Chondrocyte (in vitro differentiated cells): Measurements from ENCODE around the gene GGTLC3. TPM values are rescaled to one million over a fixed set of nuclear protein-coding genes. Genes with fewer than 3 reads are reported as not detected.
"Not testable (repeated sequence)": the region's sequence is repeated elsewhere in the genome, so short reads cannot be mapped to it uniquely, and the experiment has no call there.

Experiments used
- DNase-seq: peaks from one replicate; pipeline ENCODE4 v3.0.0; 2021; ENCODE audit warnings: mixed read lengths, low spot score
- H3K27ac Mint-ChIP-seq: one replicate; pipeline ENCODE4 v1.8.0; 2021; ENCODE audit warnings: mild to moderate bottlenecking, moderate library complexity, mixed read lengths; ENCODE audit not compliant: unreplicated experiment
- H3K27me3 Mint-ChIP-seq: 2 replicates; pipeline ENCODE4 v1.8.0; 2021; ENCODE audit warnings: low read depth, mixed read lengths
- H3K36me3 Mint-ChIP-seq: 2 replicates; pipeline ENCODE4 v1.8.0; 2021; ENCODE audit warnings: low read depth, mixed read lengths
- H3K4me1 Mint-ChIP-seq: 2 replicates; pipeline ENCODE4 v1.8.0; 2021; ENCODE audit warnings: low read depth, mild to moderate bottlenecking, mixed read lengths
- H3K4me3 Mint-ChIP-seq: one replicate; pipeline ENCODE4 v1.8.0; 2021; ENCODE audit warnings: mild to moderate bottlenecking, moderate library complexity, mixed read lengths; ENCODE audit not compliant: unreplicated experiment
- H3K9me3 Mint-ChIP-seq: 2 replicates; pipeline ENCODE4 v1.8.0; 2021; ENCODE audit warnings: low read depth, mixed read lengths
- long read RNA-seq: library from polyadenylated mRNA; stranded (forward); transcript quantifications from one replicate; pipeline ENCODE4 v2.0.0, GENCODE V29; 2021
- total RNA-seq: library from RNA; stranded (reverse); gene quantifications from 3 replicates; pipeline ENCODE4 v1.2.1, GENCODE V29; 2021

Gene GGTLC3
- total RNA-seq, result 0.42 TPM in 1 of 3 replicates, not detected in the others
- long read RNA-seq, result 0 reads

- not testable (repeated sequence) for H3K4me1 Mint-ChIP-seq, H3K36me3 Mint-ChIP-seq, H3K27me3 Mint-ChIP-seq, H3K4me3 Mint-ChIP-seq, DNase-seq, H3K27ac Mint-ChIP-seq, H3K9me3 Mint-ChIP-seq
Observed at GRCh38 chr22:18518061-18518460, at the start of gene GGTLC3. Gene GGTLC3 (minus strand): TSS chr22:18518161. CDS start chr22:18517897, 264 bp downstream.

DNA sequence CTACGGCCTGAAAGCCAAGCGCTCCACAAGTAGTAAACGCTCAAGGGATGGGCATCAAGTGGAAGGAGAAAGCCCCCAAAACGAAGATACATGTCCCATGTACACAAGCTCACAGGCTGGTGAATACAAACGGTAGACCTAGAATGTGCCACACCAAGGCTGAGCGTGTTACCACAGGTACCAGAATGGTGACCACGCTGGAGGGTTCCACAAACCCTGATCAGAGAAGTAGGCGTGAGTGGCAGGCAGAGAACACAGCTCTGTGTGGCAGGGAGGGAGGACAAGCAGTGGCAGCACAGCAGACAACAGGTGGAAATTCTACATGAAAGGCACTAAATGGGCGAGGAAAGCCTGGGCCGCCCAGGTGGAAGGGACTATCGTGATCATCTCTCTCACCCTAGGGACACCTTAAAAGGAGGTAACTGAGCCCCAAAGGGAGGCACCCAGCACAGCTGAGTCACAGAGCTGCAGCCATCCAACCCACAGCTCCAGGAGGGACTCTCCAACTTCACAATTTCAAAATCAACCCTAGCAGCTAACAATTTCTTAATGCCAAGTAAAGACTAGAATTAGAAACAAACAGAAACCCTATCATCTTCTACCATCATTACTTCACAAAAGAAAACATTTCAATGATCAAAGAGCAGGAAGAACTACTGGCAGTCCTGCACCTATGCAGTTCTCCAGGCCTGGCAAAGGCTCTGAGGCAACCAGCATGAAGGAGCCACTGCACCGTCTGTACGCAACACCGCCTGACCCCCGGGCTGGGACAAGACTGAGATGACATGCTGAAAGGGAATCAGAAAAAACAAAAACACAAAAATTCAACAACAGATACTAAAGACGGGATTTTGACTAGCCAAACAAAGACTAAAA lies 42.4 kb upstream of the GGTLC3 start:
- H3K4me1 Mint-ChIP-seq, result not testable (repeated sequence)

GRCh38 chr22:18558939-18559338 lies 41.0 kb upstream of the GGTLC3 start:
- not testable (repeated sequence) for H3K36me3 Mint-ChIP-seq, H3K27me3 Mint-ChIP-seq, H3K4me1 Mint-ChIP-seq, H3K27ac Mint-ChIP-seq, DNase-seq, H3K4me3 Mint-ChIP-seq, H3K9me3 Mint-ChIP-seq

More for the DNA sequence above, 42.4 kb upstream of the GGTLC3 start:
- not testable (repeated sequence) for H3K36me3 Mint-ChIP-seq, H3K27ac Mint-ChIP-seq, H3K9me3 Mint-ChIP-seq, DNase-seq, H3K27me3 Mint-ChIP-seq, H3K4me3 Mint-ChIP-seq

- not testable (repeated sequence) for H3K27ac Mint-ChIP-seq, H3K9me3 Mint-ChIP-seq, H3K4me3 Mint-ChIP-seq, H3K36me3 Mint-ChIP-seq, H3K27me3 Mint-ChIP-seq, H3K4me1 Mint-ChIP-seq, DNase-seq
Observed at GRCh38 chr22:18558516-18558915, 40.6 kb upstream of the GGTLC3 start.

GRCh38 chr22:18554280-18555256 lies 36.6 kb upstream of the GGTLC3 start:
- H3K27ac Mint-ChIP-seq, H3K4me3 Mint-ChIP-seq, H3K27me3 Mint-ChIP-seq, H3K9me3 Mint-ChIP-seq, H3K36me3 Mint-ChIP-seq, DNase-seq, H3K4me1 Mint-ChIP-seq: not testable (repeated sequence)

GRCh38 chr22:18552839-18553597 lies 35.1 kb upstream of the GGTLC3 start:
- not testable (repeated sequence) for H3K4me1 Mint-ChIP-seq, H3K27me3 Mint-ChIP-seq, H3K9me3 Mint-ChIP-seq, H3K4me3 Mint-ChIP-seq, H3K36me3 Mint-ChIP-seq, DNase-seq, H3K27ac Mint-ChIP-seq

DNA sequence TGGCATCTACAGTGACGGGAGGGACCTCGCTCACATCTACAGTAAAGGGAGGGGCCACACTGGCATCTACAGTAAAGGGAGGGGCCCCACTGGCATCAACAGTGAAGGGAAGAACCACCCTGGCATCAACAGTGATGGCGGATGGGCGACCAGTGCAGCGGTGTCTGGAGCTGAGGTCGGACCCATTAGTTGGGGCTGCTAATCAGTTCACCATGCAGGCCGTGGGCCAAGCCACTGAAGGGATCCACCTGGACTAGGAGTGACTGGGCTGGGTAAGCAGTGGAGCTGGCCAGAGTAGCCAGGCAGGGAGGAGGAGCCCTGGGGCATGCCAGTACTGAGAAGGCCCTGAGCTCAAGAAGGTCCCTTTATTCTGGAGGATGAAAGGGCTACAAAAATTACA lies 33.1 kb upstream of the GGTLC3 start:
- H3K27me3 Mint-ChIP-seq, H3K9me3 Mint-ChIP-seq: not testable (repeated sequence)

GRCh38 chr22:18549458-18550179 lies 31.7 kb upstream of the GGTLC3 start:
- H3K4me3 Mint-ChIP-seq, H3K9me3 Mint-ChIP-seq, H3K4me1 Mint-ChIP-seq, H3K27ac Mint-ChIP-seq, H3K36me3 Mint-ChIP-seq, H3K27me3 Mint-ChIP-seq, DNase-seq: not testable (repeated sequence)

More for the DNA sequence above, 33.1 kb upstream of the GGTLC3 start:
- not testable (repeated sequence) for H3K4me3 Mint-ChIP-seq, H3K36me3 Mint-ChIP-seq, H3K27ac Mint-ChIP-seq, DNase-seq, H3K4me1 Mint-ChIP-seq

DNA sequence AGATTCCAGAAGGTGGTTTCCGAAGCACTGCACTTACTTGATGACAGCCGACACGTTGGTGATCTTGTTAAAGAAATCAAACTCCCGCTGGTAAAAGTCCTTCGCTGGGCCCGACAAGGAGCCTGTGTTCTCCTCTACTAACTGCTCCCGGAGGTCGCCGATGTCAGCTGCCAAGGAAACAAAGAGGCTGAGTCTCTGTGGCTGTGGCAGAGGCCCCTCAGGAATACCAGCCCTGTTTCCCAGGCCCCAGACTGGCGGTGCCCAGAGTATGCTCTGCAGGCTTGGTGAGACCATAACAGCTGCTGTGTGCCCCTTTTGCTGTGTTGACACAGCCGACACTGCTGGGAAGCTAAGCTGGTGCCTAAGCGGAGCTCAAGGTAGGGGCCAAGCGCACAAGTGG lies 26.7 kb upstream of the GGTLC3 start:
- H3K4me3 Mint-ChIP-seq, H3K9me3 Mint-ChIP-seq, DNase-seq, H3K27me3 Mint-ChIP-seq, H3K4me1 Mint-ChIP-seq, H3K27ac Mint-ChIP-seq, H3K36me3 Mint-ChIP-seq: not testable (repeated sequence)

DNA sequence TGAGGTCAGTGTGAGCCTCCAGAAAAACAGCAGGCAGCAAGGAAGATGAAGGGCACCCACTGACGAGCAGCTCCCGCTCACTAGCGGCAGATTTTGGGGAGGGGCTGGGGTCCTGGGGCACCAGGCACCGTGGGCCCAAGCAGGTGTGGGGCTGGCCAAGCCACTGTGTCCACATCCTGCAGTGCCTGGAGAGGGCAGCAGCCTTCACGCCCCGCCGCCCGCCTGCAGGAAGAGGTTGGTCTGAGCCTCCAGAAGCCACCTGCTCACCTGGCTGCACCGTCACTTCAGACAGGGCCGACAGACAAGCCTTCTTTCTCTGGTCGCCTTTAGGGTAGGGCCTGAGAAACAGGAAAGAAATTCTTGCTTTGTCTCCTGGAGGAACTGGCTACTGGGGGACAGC lies 25.4 kb upstream of the GGTLC3 start:
- not testable (repeated sequence) for H3K9me3 Mint-ChIP-seq, H3K36me3 Mint-ChIP-seq, H3K27me3 Mint-ChIP-seq, DNase-seq, H3K27ac Mint-ChIP-seq, H3K4me3 Mint-ChIP-seq, H3K4me1 Mint-ChIP-seq

DNA sequence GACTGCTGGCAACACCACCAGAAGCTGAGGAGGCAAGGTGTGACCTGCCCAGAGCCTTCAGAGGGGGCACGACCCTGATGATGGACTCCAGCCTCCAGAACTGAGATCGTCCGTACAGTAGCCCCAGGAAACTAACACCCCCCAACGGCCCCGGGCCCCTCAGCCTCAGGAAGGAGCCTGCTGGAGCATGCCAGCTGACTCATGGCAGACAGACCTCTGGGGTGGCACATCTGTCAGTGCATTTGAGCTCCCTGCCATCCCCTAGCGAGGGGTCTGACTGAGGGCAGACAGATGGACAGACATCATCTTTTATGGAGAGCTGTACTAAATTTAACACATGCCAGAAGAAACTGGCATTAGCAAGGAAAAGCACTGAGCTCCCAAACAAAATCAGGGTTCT lies 22.0 kb upstream of the GGTLC3 start:
- not testable (repeated sequence) for H3K9me3 Mint-ChIP-seq, H3K27ac Mint-ChIP-seq, H3K36me3 Mint-ChIP-seq, H3K4me3 Mint-ChIP-seq, H3K27me3 Mint-ChIP-seq, H3K4me1 Mint-ChIP-seq, DNase-seq
